OCI-LY1 (cell line): ENCODE results near the gene PRM2.

Experiments used
- EZH2 ChIP-seq: fragments of 200-600 bp; sonication (generic), shearing (Covaris generic); IDR thresholded peaks from 2 replicates; pipeline ENCODE4 v1.8.0; 2017; ENCODE audit warnings: borderline replicate concordance, mixed run types, mild to moderate bottlenecking, antibody characterized with exemption, low read length, moderate library complexity, mixed read lengths
- TF ChIP-seq, protein P1 (sequence below): fragments of 200-600 bp; sonication (generic), shearing (Covaris generic); IDR thresholded peaks from 2 replicates; pipeline ENCODE4 v1.5.1; 2017; ENCODE audit warnings: mild to moderate bottlenecking, antibody characterized with exemption, low read length, moderate library complexity, mixed read lengths

GRCh38 chr16:11290102-11290893 is 14.0 kb upstream of the PRM2 start:
- TF ChIP-seq EZH2: no peak
- TF ChIP-seq, protein P1, sequence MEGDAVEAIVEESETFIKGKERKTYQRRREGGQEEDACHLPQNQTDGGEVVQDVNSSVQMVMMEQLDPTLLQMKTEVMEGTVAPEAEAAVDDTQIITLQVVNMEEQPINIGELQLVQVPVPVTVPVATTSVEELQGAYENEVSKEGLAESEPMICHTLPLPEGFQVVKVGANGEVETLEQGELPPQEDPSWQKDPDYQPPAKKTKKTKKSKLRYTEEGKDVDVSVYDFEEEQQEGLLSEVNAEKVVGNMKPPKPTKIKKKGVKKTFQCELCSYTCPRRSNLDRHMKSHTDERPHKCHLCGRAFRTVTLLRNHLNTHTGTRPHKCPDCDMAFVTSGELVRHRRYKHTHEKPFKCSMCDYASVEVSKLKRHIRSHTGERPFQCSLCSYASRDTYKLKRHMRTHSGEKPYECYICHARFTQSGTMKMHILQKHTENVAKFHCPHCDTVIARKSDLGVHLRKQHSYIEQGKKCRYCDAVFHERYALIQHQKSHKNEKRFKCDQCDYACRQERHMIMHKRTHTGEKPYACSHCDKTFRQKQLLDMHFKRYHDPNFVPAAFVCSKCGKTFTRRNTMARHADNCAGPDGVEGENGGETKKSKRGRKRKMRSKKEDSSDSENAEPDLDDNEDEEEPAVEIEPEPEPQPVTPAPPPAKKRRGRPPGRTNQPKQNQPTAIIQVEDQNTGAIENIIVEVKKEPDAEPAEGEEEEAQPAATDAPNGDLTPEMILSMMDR: no peak
